Caki2 (cell line): ENCODE data around the gene CDH20. TPM values are rescaled to one million over a fixed set of nuclear protein-coding genes. Genes with fewer than 3 reads are reported as not detected.

Experiments
- DNase-seq: peaks from one replicate; pipeline ENCODE4 v3.0.0-alpha.2; 2015; ENCODE audit warnings: low read depth
- in situ Hi-C: cut with HindIII; loops from 2 replicates; pipeline ENCODE4 v1.10.0; 2016; ENCODE audit warnings: low sequenced_read_pairs, low pct_unique_long_range_greater_than_20kb, mixed read lengths
- total RNA-seq: library from RNA; depleted of rRNA; stranded (reverse); fragments of >200 nt; shearing (Covaris generic); gene quantifications from 2 replicates; pipeline ENCODE4 v1.2.3, GENCODE V29; 2014; ENCODE audit warnings: low replicate concordance; rRNA removed

CDH20 gene
- total RNA-seq = not detected in 2 replicates

GRCh38 chr18:61333271-61333745, at the start of gene CDH20:
Gene CDH20, plus strand, starts transcription at chr18:61333430.
- in situ Hi-C loops = no loop called here
- DNase-seq = no peak

DNA sequence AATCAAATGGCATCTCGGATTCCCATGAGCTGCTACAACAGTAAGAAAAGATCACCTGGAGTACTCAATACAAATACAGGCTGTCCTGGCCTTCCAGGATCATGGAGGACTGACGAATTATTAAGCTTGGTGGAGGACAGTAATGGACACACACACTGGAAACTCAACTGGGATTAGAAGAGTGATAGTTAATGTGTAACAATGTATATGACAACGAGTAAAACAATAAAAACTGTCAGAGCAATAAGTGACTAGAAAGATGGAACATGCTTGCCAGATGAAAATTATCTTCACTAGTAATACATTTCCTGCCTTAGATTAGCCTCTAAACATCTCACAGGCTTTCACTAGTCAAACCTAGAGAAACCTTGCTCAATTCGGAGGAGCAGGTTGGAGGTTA, 49.2 kb upstream of the CDH20 start:
- DNase-seq = no peak
- in situ Hi-C loops = no loop called here

GRCh38 chr18:61285777-61286176, 47.5 kb upstream of the CDH20 start:
- in situ Hi-C loops = no loop called here
- DNase-seq = no peak

- no peak for DNase-seq
- in situ Hi-C loops = no loop called here
Observed at GRCh38 chr18:61286867-61287266, 46.4 kb upstream of the CDH20 start.

- in situ Hi-C loops = no loop called here
- DNase-seq = no peak
Observed at GRCh38 chr18:61290616-61291015, 42.6 kb upstream of the CDH20 start.

- in situ Hi-C loops = no loop called here
- DNase-seq = no peak
Observed at GRCh38 chr18:61292280-61293035, 40.8 kb upstream of the CDH20 start.

GRCh38 chr18:61295153-61295552, 38.1 kb upstream of the CDH20 start:
- no peak for DNase-seq
- in situ Hi-C loops = no loop called here

- DNase-seq = no peak
- in situ Hi-C loops = no loop called here
Observed at GRCh38 chr18:61308004-61308403, 25.2 kb upstream of the CDH20 start.

- in situ Hi-C loops = no loop called here
- DNase-seq = no peak
Observed at GRCh38 chr18:61308795-61309393, 24.3 kb upstream of the CDH20 start.

DNA sequence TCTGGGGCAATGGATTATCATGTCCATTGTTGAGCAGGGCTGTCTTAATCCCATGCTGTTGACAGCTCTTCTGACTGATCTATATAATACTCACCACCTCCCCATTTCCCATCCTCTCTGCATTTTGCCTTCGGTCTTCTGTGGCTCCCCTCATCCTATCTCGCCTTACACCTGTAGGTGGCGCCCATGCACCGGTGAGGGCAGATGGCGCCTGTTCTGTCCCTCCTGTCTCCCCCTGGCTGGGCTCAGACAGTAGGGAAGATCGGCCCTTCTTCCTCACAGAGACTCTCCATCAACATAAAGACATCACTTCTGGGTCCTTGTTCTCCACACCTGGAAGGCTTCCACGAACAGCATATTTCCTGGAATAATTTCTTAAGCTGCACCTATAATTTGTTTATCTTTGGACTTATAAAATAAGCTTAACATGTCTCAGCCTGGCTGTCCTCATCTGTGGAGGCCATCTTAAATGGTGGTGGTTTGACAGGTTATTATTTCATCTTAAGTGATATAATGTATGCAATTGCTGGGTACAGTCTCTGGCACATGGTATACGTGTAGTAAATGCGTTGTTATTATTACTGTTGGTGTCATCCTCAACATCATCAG, 10.9 kb upstream of the CDH20 start:
- peak; percentile 2 for DNase-seq
- in situ Hi-C loops = no loop called here

- no peak for DNase-seq
- in situ Hi-C loops = no loop called here
Observed at GRCh38 chr18:61323951-61324350, 9.3 kb upstream of the CDH20 start.

GRCh38 chr18:61326407-61326806, 6.8 kb upstream of the CDH20 start:
- in situ Hi-C loops = no loop called here
- DNase-seq = no peak

- in situ Hi-C loops = no loop called here
- DNase-seq = no peak
Observed at GRCh38 chr18:61329398-61329797, 3.8 kb upstream of the CDH20 start.

- DNase-seq = no peak
- in situ Hi-C loops = no loop called here
Observed at GRCh38 chr18:61331051-61331450, 2.2 kb upstream of the CDH20 start.

GRCh38 chr18:61333746-61334490, 688 bp downstream of the CDH20 start:
- DNase-seq = no peak
- in situ Hi-C loops = no loop called here

GRCh38 chr18:61334491-61334850, 1.2 kb downstream of the CDH20 start:
- in situ Hi-C loops = no loop called here
- DNase-seq = no peak

DNA sequence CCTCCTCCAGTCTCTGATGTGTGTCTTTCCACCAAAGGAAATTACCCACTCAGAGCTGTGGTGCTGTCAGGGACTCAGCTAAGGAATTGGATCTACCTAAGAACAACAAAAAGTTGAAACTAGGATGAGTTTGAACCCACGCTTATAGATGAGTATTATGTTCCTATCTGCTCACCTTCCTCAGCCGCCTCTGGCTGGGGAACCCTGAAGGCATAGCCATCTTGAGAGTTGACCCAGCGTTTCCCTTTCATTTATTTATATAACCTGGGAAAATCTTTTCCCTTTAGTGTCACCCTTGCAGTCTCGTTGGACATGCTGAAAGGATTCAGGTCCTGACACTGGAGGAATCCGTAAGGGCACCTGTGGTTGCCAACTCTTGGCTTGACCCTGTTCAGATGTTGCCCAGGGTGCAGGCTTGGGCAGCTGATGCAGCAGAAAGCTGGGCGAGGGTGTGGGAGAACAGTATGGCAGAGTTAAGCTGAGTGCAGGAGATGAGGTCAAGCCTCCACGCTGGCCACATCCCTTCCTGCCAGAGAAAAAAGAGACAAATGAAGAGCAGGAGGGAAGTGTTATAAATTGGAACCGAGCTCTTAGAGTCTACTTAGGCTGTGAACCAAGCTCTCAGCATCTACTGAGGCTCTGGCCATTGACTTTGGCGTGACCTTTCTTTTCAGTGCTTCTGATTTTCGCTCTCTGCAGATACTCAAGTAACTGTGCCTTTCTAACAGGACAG, 1.9 kb downstream of the CDH20 start:
- in situ Hi-C loops = no loop called here
- no peak for DNase-seq
